ENCODE results near the gene ZCCHC7. TPM values are rescaled to one million over a fixed set of nuclear protein-coding genes. Genes with fewer than 3 reads are reported as not detected.

ZCCHC7 gene
- polyA plus RNA-seq, 3 donors = 8.7 to 12.9 (median 12.5) TPM

DNA sequence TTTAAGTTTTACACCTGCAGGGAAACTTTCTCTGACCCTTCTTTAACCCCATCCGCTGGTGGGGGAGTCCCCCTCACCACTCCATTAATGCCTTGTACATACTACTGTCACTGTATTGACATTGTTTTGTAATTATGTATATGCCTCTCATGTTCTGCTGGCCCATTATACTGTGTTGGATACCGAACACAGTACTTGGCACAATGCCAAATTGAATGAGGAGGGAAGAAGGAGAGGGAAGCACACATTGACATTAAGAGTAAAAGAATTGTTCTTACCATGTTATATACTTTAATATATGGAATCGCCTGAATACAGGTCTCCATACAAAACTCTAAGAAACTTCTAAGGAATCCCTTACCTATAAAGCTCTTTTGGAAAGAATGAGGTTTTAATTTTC is 228.5 kb downstream of the ZCCHC7 start:
- H3K27me3 Mint-ChIP-seq (ENCODE audit: low read depth in 3 of 3) = peaks cover 0 to 2% (median 0%) of the 10 kb centered on the region in 3 donors
- intact Hi-C loops (cut with micrococcal nuclease) = no loop called here
- no peak for DNase-seq
- Histone ChIP-seq H3K4me2 (replicated peaks; ENCODE audit: extremely low read depth, low read length, poor library complexity, severe bottlenecking) (no peak overlapping the region), H2AFZ (ENCODE audit: insufficient read depth, low read depth, low read length, poor library complexity, severe bottlenecking) (no peak overlapping the region), H3K36me3 (replicated peaks in 1 of 2; ENCODE audit: control insufficient read depth in 1 of 2, insufficient read depth in 2 of 2, low read length in 2 of 2) (peaks cover 0 to 2% of the 10 kb centered on the region in 2 donors), H3K27ac (ENCODE audit: low read depth in 1 of 2, low read length in 2 of 2) (no peak overlapping the region), H3K9ac (ENCODE audit: insufficient read depth, low read length, poor library complexity, severe bottlenecking) (no peak overlapping the region), H3K4me3 (replicated peaks in 1 of 3; ENCODE audit: low read depth in 2 of 3, low read length in 3 of 3) (no peak overlapping the region), H3K4me1 (ENCODE audit: control insufficient read depth in 1 of 2, insufficient read depth in 2 of 2, low read length in 2 of 2) (no peaks in the 10 kb centered on the region), H3K27me3 (ENCODE audit: control insufficient read depth in 2 of 2, insufficient read depth in 2 of 2, low read length in 2 of 2) (no peaks in the 10 kb centered on the region), H3K9me3 (replicated peaks in 1 of 2; ENCODE audit: control insufficient read depth in 1 of 2, insufficient read depth in 1 of 2, low read length in 2 of 2) (no peaks in the 10 kb centered on the region), H4K20me1 (ENCODE audit: insufficient read depth, low read length) (no peaks in the 10 kb centered on the region), H3K79me2 (ENCODE audit: insufficient read depth, low read length) (no peaks in the 10 kb centered on the region)
- WGBS (ENCODE audit: insufficient coverage) = no CpG with 5 or more reads among the region's 3 CpGs
- H3K4me3 Mint-ChIP-seq = no peak overlapping the region
- TF ChIP-seq CTCF (IDR thresholded peaks at IDR 0.05) = no peak
- H3K27ac Mint-ChIP-seq = no peak overlapping the region
- no peaks in the 10 kb centered on the region for H3K4me1 Mint-ChIP-seq
- no peaks in the 10 kb centered on the region for H3K9me3 Mint-ChIP-seq
- H3K36me3 Mint-ChIP-seq = peaks cover 29 to 31% of the 10 kb centered on the region in 2 donors

GRCh38 chr9:37350486-37351190 is 230.3 kb downstream of the ZCCHC7 start:
- H3K9me3 Mint-ChIP-seq = no peaks in the 10 kb centered on the region
- no peak overlapping the region for H3K4me3 ChIP-seq (replicated peaks in 1 of 3; ENCODE audit: low read depth in 2 of 3, low read length in 3 of 3)
- no peak overlapping the region for H3K4me3 Mint-ChIP-seq
- no peak overlapping the region for H3K27ac Mint-ChIP-seq
- no peak overlapping the region for H2AFZ ChIP-seq (ENCODE audit: insufficient read depth, low read depth, low read length, poor library complexity, severe bottlenecking)
- H3K27ac ChIP-seq (ENCODE audit: low read depth in 1 of 2, low read length in 2 of 2) = no peak overlapping the region
- intact Hi-C loops (cut with micrococcal nuclease) = no loop called here
- WGBS (ENCODE audit: insufficient coverage) = no CpG with 5 or more reads among the region's 2 CpGs
- no peak for TF ChIP-seq CTCF (IDR thresholded peaks at IDR 0.05)
- peaks cover 0 to 2% (median 0%) of the 10 kb centered on the region in 3 donors for H3K27me3 Mint-ChIP-seq (ENCODE audit: low read depth in 3 of 3)
- no peak overlapping the region for H3K9ac ChIP-seq (ENCODE audit: insufficient read depth, low read length, poor library complexity, severe bottlenecking)
- H3K4me1 ChIP-seq (ENCODE audit: control insufficient read depth in 1 of 2, insufficient read depth in 2 of 2, low read length in 2 of 2) = no peaks in the 10 kb centered on the region
- peaks cover 28 to 38% of the 10 kb centered on the region in 2 donors for H3K36me3 Mint-ChIP-seq
- H3K79me2 ChIP-seq (ENCODE audit: insufficient read depth, low read length) = no peaks in the 10 kb centered on the region
- no peaks in the 10 kb centered on the region for H3K4me1 Mint-ChIP-seq
- H3K9me3 ChIP-seq (replicated peaks in 1 of 2; ENCODE audit: control insufficient read depth in 1 of 2, insufficient read depth in 1 of 2, low read length in 2 of 2) = no peaks in the 10 kb centered on the region
- no peaks in the 10 kb centered on the region for H3K27me3 ChIP-seq (ENCODE audit: control insufficient read depth in 2 of 2, insufficient read depth in 2 of 2, low read length in 2 of 2)
- peaks cover 0 to 19% of the 10 kb centered on the region in 2 donors for H3K36me3 ChIP-seq (replicated peaks in 1 of 2; ENCODE audit: control insufficient read depth in 1 of 2, insufficient read depth in 2 of 2, low read length in 2 of 2)
- no peaks in the 10 kb centered on the region for H4K20me1 ChIP-seq (ENCODE audit: insufficient read depth, low read length)
- no peak overlapping the region for H3K4me2 ChIP-seq (replicated peaks; ENCODE audit: extremely low read depth, low read length, poor library complexity, severe bottlenecking)
- DNase-seq = no peak
